GM12892 (cell line): ENCODE data around the gene BASP1.

Experiments used
- POLR2A ChIP-seq: IDR thresholded peaks from 2 replicates; pipeline ENCODE4 v1.6.1; 2011; ENCODE audit warnings: low read depth, low read length, control low read depth
- POLR2AphosphoS5 ChIP-seq: IDR thresholded peaks from 2 replicates; pipeline ENCODE4 v1.6.1; 2011; ENCODE audit warnings: low read depth, low read length, control low read depth
- TAF1 ChIP-seq: IDR thresholded peaks from 2 replicates; pipeline ENCODE4 v1.6.1; 2011; ENCODE audit warnings: low read depth, mild to moderate bottlenecking, control low read depth, low read length, borderline replicate concordance

DNA sequence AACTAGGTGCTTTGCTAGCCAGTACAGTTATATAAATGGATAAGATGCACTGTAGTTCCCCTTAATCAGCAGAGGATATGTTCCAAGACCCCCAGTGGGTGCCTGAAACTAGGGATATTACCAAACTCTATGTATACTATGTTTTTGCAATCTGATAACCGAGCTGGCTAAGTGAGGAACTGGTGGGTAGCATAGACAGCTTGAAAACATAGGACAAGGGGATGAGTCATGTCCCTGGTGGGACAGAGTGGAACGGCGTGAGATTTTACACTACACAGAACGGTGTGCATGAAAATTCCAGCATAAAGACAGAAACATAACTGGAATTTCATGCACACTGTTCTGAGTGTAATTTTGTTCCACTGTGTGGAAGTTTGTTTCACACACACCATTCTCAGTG lies 86.9 kb downstream of the BASP1 start:
- no peak for TF ChIP-seq POLR2A
- TF ChIP-seq POLR2AphosphoS5, result no peak
- no peak for TF ChIP-seq TAF1
